Activated naive CD4-positive, alpha-beta T cell treated with anti-CD3 and anti-CD28 coated beads, Interleukin-2, amount 50 U/mL, for 72 hours (primary cell): ENCODE measurements around the gene HOXB3. TPM values are rescaled to one million over a fixed set of nuclear protein-coding genes. Genes with fewer than 3 reads are reported as not detected.
A peak's percentile ranks its signal among the peaks of the same experiment; 100 is the strongest.

Source experiments
- ATAC-seq, 2 donors: fragments of 150-1000 bp; cut with Tn5 transposase; 2 replicates each; pipeline ENCODE4 v1.10.0; 2021; ENCODE audit warnings: mild to moderate bottlenecking in 2 of 2, moderate library complexity in 2 of 2
- DNase-seq, 2 donors: peaks; one replicate each; pipeline ENCODE4 v3.0.0; 2021 to 2022; ENCODE audit warnings: low spot score in 2 of 2
- H3K27ac Mint-ChIP-seq, 2 donors: one replicate each; pipeline ENCODE4 v1.8.0; 2022; ENCODE audit warnings: mild to moderate bottlenecking in 2 of 2, mixed read lengths in 2 of 2
- H3K36me3 Mint-ChIP-seq, 2 donors: one replicate each; pipeline ENCODE4 v1.8.0; 2022; ENCODE audit warnings: mixed read lengths in 2 of 2
- H3K9me3 Mint-ChIP-seq, 2 donors: one replicate each; pipeline ENCODE4 v1.8.0; 2022; ENCODE audit warnings: mixed read lengths in 2 of 2
- total RNA-seq, 2 donors: library from RNA; stranded (reverse); gene quantifications; one replicate each; pipeline ENCODE4 v1.2.3, GENCODE V29; 2022

HOXB3 gene
- total RNA-seq, 2 donors from 2014 or later: 1.6 to 3.1 TPM

- peak; percentile 99 to 100 for ATAC-seq
- peak in 1 of 2 donors; percentile 40 for DNase-seq
- Mint-ChIP-seq H3K9me3 (no peaks in the 10 kb centered on the region), H3K27ac (no peak overlapping the region), H3K36me3 (no peaks in the 10 kb centered on the region)
These were observed 84.3 kb downstream of the HOXB3 start for GRCh38 chr17:48505788-48506187.

- ATAC-seq: no peak
- H3K36me3 Mint-ChIP-seq: no peaks in the 10 kb centered on the region
- DNase-seq: no peak
- no peaks in the 10 kb centered on the region for H3K9me3 Mint-ChIP-seq
- H3K27ac Mint-ChIP-seq: no peak overlapping the region
These were observed 85.1 kb downstream of the HOXB3 start for GRCh38 chr17:48504953-48505352.

- H3K27ac Mint-ChIP-seq: no peak overlapping the region
These were observed 86.3 kb downstream of the HOXB3 start for GRCh38 chr17:48503747-48504146.

GRCh38 chr17:48502901-48503300 lies 87.1 kb downstream of the HOXB3 start:
- Mint-ChIP-seq H3K36me3 (no peaks in the 10 kb centered on the region), H3K9me3 (no peaks in the 10 kb centered on the region), H3K27ac (no peak overlapping the region)
- ATAC-seq (no peak), DNase-seq (no peak)

More at GRCh38 chr17:48503747-48504146, 86.3 kb downstream of the HOXB3 start:
- H3K9me3 Mint-ChIP-seq: no peaks in the 10 kb centered on the region
- DNase-seq (no peak), ATAC-seq (no peak)
- H3K36me3 Mint-ChIP-seq: no peaks in the 10 kb centered on the region

- no peaks in the 10 kb centered on the region for H3K9me3 Mint-ChIP-seq
- H3K27ac Mint-ChIP-seq: no peak overlapping the region
- ATAC-seq (no peak), DNase-seq (no peak)
- no peaks in the 10 kb centered on the region for H3K36me3 Mint-ChIP-seq
These were observed 87.7 kb downstream of the HOXB3 start for GRCh38 chr17:48502312-48502711.

- ATAC-seq (no peak), DNase-seq (no peak)
- H3K27ac Mint-ChIP-seq: no peak overlapping the region
- no peaks in the 10 kb centered on the region for H3K9me3 Mint-ChIP-seq
- H3K36me3 Mint-ChIP-seq: no peaks in the 10 kb centered on the region
These were observed 89.3 kb downstream of the HOXB3 start for GRCh38 chr17:48500435-48501426.

- Mint-ChIP-seq H3K36me3 (no peaks in the 10 kb centered on the region), H3K27ac (no peak overlapping the region), H3K9me3 (no peaks in the 10 kb centered on the region)
- DNase-seq (no peak), ATAC-seq (no peak)
These were observed 90.2 kb downstream of the HOXB3 start for GRCh38 chr17:48499735-48500434.

GRCh38 chr17:48499248-48499647 lies 90.8 kb downstream of the HOXB3 start:
- DNase-seq: no peak
- ATAC-seq: peak in 1 of 2 donors; percentile 48
- Mint-ChIP-seq H3K36me3 (no peaks in the 10 kb centered on the region), H3K27ac (no peak overlapping the region), H3K9me3 (no peaks in the 10 kb centered on the region)

Other genes with a start within 250 kb of the HOXB3 start
- 10 to 100 TPM; 65.0 to 98.0 TPM for gene SKAP1, start 160.0 kb downstream of the HOXB3 start, total RNA-seq
- gene HOXB1, start 59.2 kb downstream of the HOXB3 start, total RNA-seq: not detected
- 10 to 100 TPM in 1 of 2 donors, 1 to 10 TPM in 1; 3.2 to 21.7 TPM for gene HOXB2, start 45.1 kb downstream of the HOXB3 start, total RNA-seq
- gene HOXB4, start 11.9 kb downstream of the HOXB3 start, total RNA-seq: 1 to 10 TPM in 1 of 2 donors, under 1 TPM in 1; 0.89 to 3.0 TPM
- not detected for gene HOXB5, start 3.5 kb upstream of the HOXB3 start, total RNA-seq
- gene HOXB6, start 14.7 kb upstream of the HOXB3 start, total RNA-seq: under 1 TPM in 1 of 2 donors, not detected in 1; 0.16 TPM
- gene HOXB7, start 20.8 kb upstream of the HOXB3 start, total RNA-seq: 1 to 10 TPM in 1 of 2 donors, not detected in 1; 1.1 TPM
- gene HOXB8, start 25.1 kb upstream of the HOXB3 start, total RNA-seq: not detected
- gene HOXB9, start 36.1 kb upstream of the HOXB3 start, total RNA-seq: 1 to 10 TPM; 1.2 to 2.4 TPM
- gene PRAC1, start 132.3 kb upstream of the HOXB3 start, total RNA-seq: not detected
- gene PRAC2, start 132.9 kb upstream of the HOXB3 start, total RNA-seq: not detected
- not detected for gene HOXB13, start 138.5 kb upstream of the HOXB3 start, total RNA-seq
- gene TTLL6, start 227.0 kb upstream of the HOXB3 start, total RNA-seq: not detected
- 100 to 1,000 TPM in 1 of 2 donors, 10 to 100 TPM in 1; 63.6 to 123 TPM for gene CALCOCO2, start 240.8 kb upstream of the HOXB3 start, total RNA-seq